Progenitor cell of endocrine pancreas (in vitro differentiated cells): ENCODE measurements around the gene NADK. TPM values are rescaled to one million over a fixed set of nuclear protein-coding genes. Genes with fewer than 3 reads are reported as not detected.
"Not testable (repeated sequence)": the region's sequence is repeated elsewhere in the genome, so short reads cannot be mapped to it uniquely, and the experiment has no call there.

Experiments
- DNase-seq: peaks from one replicate; pipeline ENCODE4 v3.0.0; 2021; ENCODE audit warnings: low spot score; ENCODE audit not compliant: unreplicated experiment
- H3K27ac Mint-ChIP-seq: 2 replicates; pipeline ENCODE4 v1.8.0; 2021; ENCODE audit warnings: mild to moderate bottlenecking, moderate library complexity, mixed read lengths
- H3K27me3 Mint-ChIP-seq: 2 replicates; pipeline ENCODE4 v1.8.0; 2021; ENCODE audit warnings: mixed read lengths
- H3K36me3 Mint-ChIP-seq: 2 replicates; pipeline ENCODE4 v1.8.0; 2022; ENCODE audit warnings: mixed read lengths; ENCODE audit not compliant: insufficient read depth
- H3K4me1 Mint-ChIP-seq: 2 replicates; pipeline ENCODE4 v1.8.0; 2021; ENCODE audit warnings: low read depth, mixed read lengths
- H3K4me3 Mint-ChIP-seq: 2 replicates; pipeline ENCODE4 v1.8.0; 2021; ENCODE audit warnings: low read depth, mild to moderate bottlenecking, moderate library complexity, mixed read lengths
- H3K9me3 Mint-ChIP-seq: 2 replicates; pipeline ENCODE4 v1.8.0; 2021; ENCODE audit warnings: low read depth, mixed read lengths
- total RNA-seq: library from RNA; stranded (reverse); gene quantifications from 2 replicates; pipeline ENCODE4 v1.2.1, GENCODE V29; 2021
- TF ChIP-seq, protein P1 (sequence below): fragments of 200-600 bp; sonication (generic); IDR thresholded peaks from one replicate; pipeline ENCODE4 v1.5.0; 2021; ENCODE audit warnings: antibody characterized with exemption, mild to moderate bottlenecking; ENCODE audit not compliant: unreplicated experiment

NADK gene
- total RNA-seq, 1 donor from 2014 or later: 87.8 TPM

DNA sequence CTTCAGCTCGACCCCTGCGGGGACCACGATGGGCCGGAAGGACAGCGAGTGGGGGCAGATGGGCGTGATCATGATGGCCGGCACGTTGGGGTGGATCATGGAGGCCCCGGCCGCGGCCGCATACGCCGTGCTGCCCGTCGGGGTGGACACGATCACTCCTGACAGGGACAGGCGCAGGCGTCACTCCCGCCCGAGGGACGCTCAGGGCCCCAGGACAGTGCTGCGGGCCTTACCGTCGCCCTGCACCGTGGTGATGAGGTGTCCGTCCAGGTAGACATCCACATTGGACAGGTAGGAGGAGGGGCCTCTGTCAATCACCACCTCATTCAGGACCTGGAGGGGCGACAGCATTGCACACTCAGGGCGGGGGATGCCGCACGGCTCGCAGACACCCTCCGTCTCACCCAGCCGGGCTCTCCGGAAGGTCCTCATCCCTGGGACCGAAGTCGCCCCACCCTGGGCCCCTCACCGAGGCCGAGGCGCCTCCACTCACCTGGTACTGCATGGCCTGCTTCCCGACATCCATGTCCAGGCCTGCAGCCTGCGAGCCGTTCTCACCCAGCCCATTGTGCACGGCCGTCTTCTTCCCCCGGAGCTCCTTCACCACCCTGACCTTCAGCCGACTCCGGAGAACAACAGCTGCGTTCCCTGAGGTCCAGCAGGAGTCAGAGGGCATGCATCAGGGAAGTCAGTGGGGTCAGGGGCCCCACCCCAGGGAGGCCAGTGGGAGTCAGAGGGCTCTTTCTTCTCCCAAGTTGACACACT is 24.0 kb downstream of the NADK start:
- Mint-ChIP-seq H3K27ac (no peak overlapping the region), H3K4me3 (no peak overlapping the region), H3K27me3 (no peaks in the 10 kb centered on the region), H3K4me1 (no peaks in the 10 kb centered on the region), H3K9me3 (no peaks in the 10 kb centered on the region), H3K36me3 (peaks cover 5% of the 10 kb centered on the region)
- TF ChIP-seq, protein P1, sequence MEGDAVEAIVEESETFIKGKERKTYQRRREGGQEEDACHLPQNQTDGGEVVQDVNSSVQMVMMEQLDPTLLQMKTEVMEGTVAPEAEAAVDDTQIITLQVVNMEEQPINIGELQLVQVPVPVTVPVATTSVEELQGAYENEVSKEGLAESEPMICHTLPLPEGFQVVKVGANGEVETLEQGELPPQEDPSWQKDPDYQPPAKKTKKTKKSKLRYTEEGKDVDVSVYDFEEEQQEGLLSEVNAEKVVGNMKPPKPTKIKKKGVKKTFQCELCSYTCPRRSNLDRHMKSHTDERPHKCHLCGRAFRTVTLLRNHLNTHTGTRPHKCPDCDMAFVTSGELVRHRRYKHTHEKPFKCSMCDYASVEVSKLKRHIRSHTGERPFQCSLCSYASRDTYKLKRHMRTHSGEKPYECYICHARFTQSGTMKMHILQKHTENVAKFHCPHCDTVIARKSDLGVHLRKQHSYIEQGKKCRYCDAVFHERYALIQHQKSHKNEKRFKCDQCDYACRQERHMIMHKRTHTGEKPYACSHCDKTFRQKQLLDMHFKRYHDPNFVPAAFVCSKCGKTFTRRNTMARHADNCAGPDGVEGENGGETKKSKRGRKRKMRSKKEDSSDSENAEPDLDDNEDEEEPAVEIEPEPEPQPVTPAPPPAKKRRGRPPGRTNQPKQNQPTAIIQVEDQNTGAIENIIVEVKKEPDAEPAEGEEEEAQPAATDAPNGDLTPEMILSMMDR: no peak
- DNase-seq: no peak

DNA sequence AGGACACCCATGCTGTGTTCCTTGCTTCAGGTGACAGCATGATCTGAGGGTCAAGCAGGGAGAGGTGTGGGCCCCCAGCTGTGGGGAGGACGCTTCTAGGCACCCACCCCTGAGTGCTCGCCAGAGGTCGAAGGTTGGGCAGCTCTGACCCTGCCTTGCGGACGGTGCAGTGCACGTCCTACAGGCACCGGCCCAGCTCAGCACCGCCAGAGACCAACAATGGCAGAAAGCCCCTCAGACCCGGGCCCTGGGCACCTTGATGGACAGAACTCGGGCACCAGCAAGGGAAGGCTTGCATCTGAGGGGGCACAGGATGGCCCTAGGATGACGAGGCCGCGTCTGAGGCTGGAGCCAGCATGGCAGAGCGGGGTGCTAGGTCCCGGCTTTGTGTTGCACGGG is 24.7 kb downstream of the NADK start:
- no peak overlapping the region for H3K27ac Mint-ChIP-seq
- no peaks in the 10 kb centered on the region for H3K4me1 Mint-ChIP-seq
- H3K27me3 Mint-ChIP-seq: no peaks in the 10 kb centered on the region
- no peak overlapping the region for H3K4me3 Mint-ChIP-seq
- DNase-seq: no peak
- no peaks in the 10 kb centered on the region for H3K9me3 Mint-ChIP-seq
- TF ChIP-seq, protein P1: no peak
- peaks cover 5% of the 10 kb centered on the region for H3K36me3 Mint-ChIP-seq

DNA sequence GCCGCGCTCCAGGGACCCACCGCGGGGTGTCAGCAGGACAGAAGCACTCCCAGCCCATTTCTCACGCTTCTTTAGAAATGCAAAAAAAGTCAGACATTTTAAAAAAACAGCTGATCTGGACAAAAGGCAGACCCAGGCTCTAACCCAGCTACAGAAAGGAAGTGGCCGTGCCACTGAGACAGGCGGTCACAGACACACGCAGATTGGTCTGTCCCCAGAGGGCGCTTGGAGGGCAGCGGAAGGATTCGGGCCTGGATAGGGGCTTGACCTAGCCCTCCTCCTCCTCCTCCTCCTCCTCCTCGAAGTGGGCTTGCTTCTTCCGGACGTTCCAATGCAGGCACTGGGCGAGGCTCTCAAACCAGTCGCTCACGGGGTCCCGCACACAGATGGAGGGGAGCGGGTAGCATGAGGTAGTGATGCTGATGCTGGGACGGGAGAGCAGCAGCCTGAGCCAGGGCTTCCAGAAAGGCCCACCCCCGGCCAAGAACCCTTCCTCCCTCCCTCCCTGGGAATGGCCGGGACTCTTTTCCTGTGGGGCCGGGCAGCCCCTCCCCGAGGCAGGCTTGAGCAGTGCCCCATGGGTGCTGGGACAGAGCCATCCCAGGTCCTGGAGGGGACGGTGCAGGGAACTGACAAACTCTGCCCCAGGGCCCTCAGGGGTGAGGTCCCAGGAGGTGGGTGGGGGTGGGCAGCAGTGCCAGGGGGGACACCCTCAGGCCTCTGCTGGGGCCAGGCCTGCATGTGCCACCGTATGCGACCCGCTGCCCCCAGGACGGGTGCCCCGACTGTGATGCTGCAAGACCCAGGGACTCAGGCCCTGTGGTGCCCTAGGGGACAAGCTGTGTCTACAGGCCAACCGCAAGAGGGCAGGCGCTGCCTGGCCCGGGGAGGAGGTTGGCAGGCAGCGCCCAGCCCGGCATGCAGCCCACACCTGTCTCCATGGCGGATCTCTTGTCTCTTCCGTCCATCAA is 25.3 kb downstream of the NADK start:
- H3K36me3 Mint-ChIP-seq: peaks cover 5% of the 10 kb centered on the region
- no peaks in the 10 kb centered on the region for H3K27me3 Mint-ChIP-seq
- TF ChIP-seq, protein P1: no peak
- no peak overlapping the region for H3K4me3 Mint-ChIP-seq
- no peaks in the 10 kb centered on the region for H3K9me3 Mint-ChIP-seq
- no peak overlapping the region for H3K27ac Mint-ChIP-seq
- no peaks in the 10 kb centered on the region for H3K4me1 Mint-ChIP-seq
- no peak for DNase-seq

DNA sequence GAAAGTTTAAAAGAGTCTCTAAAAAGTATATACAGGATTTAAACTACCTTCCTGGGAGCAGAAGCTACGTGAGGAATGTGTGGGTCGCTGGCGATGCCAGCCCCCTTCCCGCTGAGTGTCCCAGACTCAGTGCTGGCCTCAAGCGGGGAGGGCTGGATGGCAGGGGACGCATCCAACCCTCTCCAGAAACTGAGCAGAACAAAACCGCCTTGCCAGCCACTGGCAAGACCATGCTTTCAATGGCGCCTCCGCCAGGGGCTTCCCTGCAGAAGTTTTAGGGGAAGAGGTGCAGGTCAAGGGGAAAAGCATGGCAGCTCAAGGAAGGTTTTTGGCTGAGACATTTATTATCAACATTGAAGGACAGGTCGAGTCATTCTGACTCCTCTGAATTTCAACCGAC is 26.1 kb downstream of the NADK start:
- no peak overlapping the region for H3K4me3 Mint-ChIP-seq
- no peaks in the 10 kb centered on the region for H3K27me3 Mint-ChIP-seq
- peaks cover 5% of the 10 kb centered on the region for H3K36me3 Mint-ChIP-seq
- TF ChIP-seq, protein P1: no peak
- H3K9me3 Mint-ChIP-seq: no peaks in the 10 kb centered on the region
- no peak for DNase-seq
- no peak overlapping the region for H3K27ac Mint-ChIP-seq
- no peaks in the 10 kb centered on the region for H3K4me1 Mint-ChIP-seq

GRCh38 chr1:1749941-1750340 is 28.3 kb downstream of the NADK start:
- not testable (repeated sequence) for H3K9me3 Mint-ChIP-seq, H3K4me1 Mint-ChIP-seq, DNase-seq, H3K27me3 Mint-ChIP-seq, H3K36me3 Mint-ChIP-seq, H3K4me3 Mint-ChIP-seq, H3K27ac Mint-ChIP-seq
